ENCODE results near the gene ITGA7. TPM values are rescaled to one million over a fixed set of nuclear protein-coding genes. Genes with fewer than 3 reads are reported as not detected.

ITGA7 gene
- total and polyA plus RNA-seq, 2 of the 8 experiments (the other 6 are each of a cell fraction or from before 2014, with no cell fraction given) = 57.6 to 86.1 TPM

- TF ChIP-seq JUND (IDR thresholded peaks at IDR 0.05; ENCODE audit: low read length) (no peak), RBBP5 (IDR thresholded peaks at IDR 0.05; ENCODE audit: borderline replicate concordance, low read depth, low read length) (0 out of 2 replicates have a peak, but pooled peaks have one; percentile 44), KDM4A (IDR thresholded peaks at IDR 0.05; ENCODE audit: low read depth, low read length, severe bottlenecking) (peak; percentile 47), CBX5 (IDR thresholded peaks at IDR 0.05; ENCODE audit: low read depth, low read length) (no peak), GABPA (IDR thresholded peaks at IDR 0.05; ENCODE audit: borderline replicate concordance, insufficient read depth, low read length) (no peak), FOSL1 (IDR thresholded peaks at IDR 0.05; ENCODE audit: insufficient read depth, low read depth, low read length) (no peak)
These were observed 36.0 kb upstream of the ITGA7 start (continued) for GRCh38 chr12:55743406-55744339.
